Thyroid gland (tissue), 4 donors: Measurements from ENCODE around the gene CSTF1. TPM values are rescaled to one million over a fixed set of nuclear protein-coding genes. Genes with fewer than 3 reads are reported as not detected.

Experiments
- DNase-seq, 2 donors: peaks; one replicate each; pipeline ENCODE4 v3.0.0-alpha.2; 2019
- H3K27ac ChIP-seq, 3 donors: fragments of 200-600 bp; sonication (generic); 1 replicate in 2 of 3; 2 replicates in 1 of 3; pipeline ENCODE4 v1.5.1; 2016 to 2019; ENCODE audit warnings: mild to moderate bottlenecking in 1 of 3, moderate library complexity in 1 of 3
- H3K27me3 ChIP-seq: fragments of 200-600 bp; sonication (generic); one replicate; pipeline ENCODE4 v1.5.1; 2019
- H3K36me3 ChIP-seq, 2 donors: fragments of 200-600 bp; sonication (generic); one replicate each; pipeline ENCODE4 v1.5.1; 2016 to 2019
- H3K4me1 ChIP-seq, 2 donors: fragments of 200-600 bp; sonication (generic); one replicate each; pipeline ENCODE4 v1.5.1; 2017 to 2019
- H3K4me3 ChIP-seq, 3 donors: fragments of 200-600 bp; sonication (generic); replicated peaks in 1 of 3; 1 replicate in 2 of 3; 2 replicates in 1 of 3; pipeline ENCODE4 v1.5.1; 2016; ENCODE audit warnings: mild to moderate bottlenecking in 1 of 3
- H3K9me3 ChIP-seq: fragments of 200-600 bp; sonication (generic); one replicate; pipeline ENCODE4 v1.5.1; 2017
- POLR2A ChIP-seq, 2 donors: fragments of 450-650 bp; IDR thresholded peaks; one replicate each; pipeline ENCODE4 v1.6.1; 2017; ENCODE audit warnings: antibody characterized with exemption in 2 of 2, mild to moderate bottlenecking in 2 of 2, moderate library complexity in 1 of 2
- WGBS, 2 donors: methylation state at CpG; one replicate each; pipeline ENCODE4 v1.1.5; 2017; 5-methylcytosine and 5-hydroxymethylcytosine counted together
- intact Hi-C: fragments of 100-400 bp; cut with DNase I; formaldehyde crosslinking; loops from one replicate; pipeline ENCODE4 v1.15.1; 2023
- total RNA-seq, 4 donors: library from RNA; depleted of rRNA; stranded (reverse); fragments of >200 nt; gene quantifications; one replicate each; pipeline ENCODE4 v1.2.3, GENCODE V29; 2016
- TF ChIP-seq, protein P1 (sequence below), 6 experiments: fragments of 200-600 bp in 3 of 6; fragments of 450-650 bp in 3 of 6; sonication (generic) in 3 of 6; IDR thresholded peaks; one replicate each; pipeline ENCODE4 v1.5.1; 2016 to 2019; ENCODE audit warnings: antibody characterized with exemption in 6 of 6, mild to moderate bottlenecking in 2 of 6, inconsistent platforms in 1 of 6, moderate library complexity in 1 of 6

Gene CSTF1
- total RNA-seq, 4 donors from 2014 or later, result 26.9 to 36.8 (median 32.6) TPM

DNA sequence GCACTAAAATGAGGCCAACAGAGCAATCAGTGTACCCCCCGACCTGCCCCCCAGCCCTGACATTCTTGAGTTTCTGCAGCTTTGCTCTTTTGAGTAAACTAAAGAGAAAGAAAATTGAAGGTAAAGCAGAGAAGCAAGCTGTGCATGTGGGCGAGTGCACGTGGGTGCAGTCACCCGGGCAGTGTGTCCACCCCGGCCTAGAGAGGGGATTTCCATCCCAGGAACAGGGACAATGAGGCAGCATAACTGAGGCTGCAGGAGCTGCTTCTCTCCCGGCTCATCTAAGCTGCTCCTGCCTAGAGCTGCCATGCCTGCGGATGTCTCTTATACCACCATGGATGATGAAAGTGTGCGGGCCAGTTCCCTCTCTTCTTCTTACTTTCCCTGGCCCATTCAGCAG lies 36.4 kb downstream of the CSTF1 start:
- Histone ChIP-seq H3K27me3 (no peaks in the 10 kb centered on the region), H3K27ac (no peak overlapping the region), H3K4me1 (no peaks in the 10 kb centered on the region), H3K36me3 (no peaks in the 10 kb centered on the region), H3K4me3 (no peak overlapping the region), H3K9me3 (no peaks in the 10 kb centered on the region)
- DNase-seq, result no peak
- 66 to 76% methylated on average over 8 of the region's 8 CpGs for WGBS, 2 donors
- no peak for TF ChIP-seq POLR2A (IDR thresholded peaks at IDR 0.05)
- TF ChIP-seq, protein P1, sequence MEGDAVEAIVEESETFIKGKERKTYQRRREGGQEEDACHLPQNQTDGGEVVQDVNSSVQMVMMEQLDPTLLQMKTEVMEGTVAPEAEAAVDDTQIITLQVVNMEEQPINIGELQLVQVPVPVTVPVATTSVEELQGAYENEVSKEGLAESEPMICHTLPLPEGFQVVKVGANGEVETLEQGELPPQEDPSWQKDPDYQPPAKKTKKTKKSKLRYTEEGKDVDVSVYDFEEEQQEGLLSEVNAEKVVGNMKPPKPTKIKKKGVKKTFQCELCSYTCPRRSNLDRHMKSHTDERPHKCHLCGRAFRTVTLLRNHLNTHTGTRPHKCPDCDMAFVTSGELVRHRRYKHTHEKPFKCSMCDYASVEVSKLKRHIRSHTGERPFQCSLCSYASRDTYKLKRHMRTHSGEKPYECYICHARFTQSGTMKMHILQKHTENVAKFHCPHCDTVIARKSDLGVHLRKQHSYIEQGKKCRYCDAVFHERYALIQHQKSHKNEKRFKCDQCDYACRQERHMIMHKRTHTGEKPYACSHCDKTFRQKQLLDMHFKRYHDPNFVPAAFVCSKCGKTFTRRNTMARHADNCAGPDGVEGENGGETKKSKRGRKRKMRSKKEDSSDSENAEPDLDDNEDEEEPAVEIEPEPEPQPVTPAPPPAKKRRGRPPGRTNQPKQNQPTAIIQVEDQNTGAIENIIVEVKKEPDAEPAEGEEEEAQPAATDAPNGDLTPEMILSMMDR (IDR thresholded peaks at IDR 0.05), result no peak
- intact Hi-C loops, result no loop called here

DNA sequence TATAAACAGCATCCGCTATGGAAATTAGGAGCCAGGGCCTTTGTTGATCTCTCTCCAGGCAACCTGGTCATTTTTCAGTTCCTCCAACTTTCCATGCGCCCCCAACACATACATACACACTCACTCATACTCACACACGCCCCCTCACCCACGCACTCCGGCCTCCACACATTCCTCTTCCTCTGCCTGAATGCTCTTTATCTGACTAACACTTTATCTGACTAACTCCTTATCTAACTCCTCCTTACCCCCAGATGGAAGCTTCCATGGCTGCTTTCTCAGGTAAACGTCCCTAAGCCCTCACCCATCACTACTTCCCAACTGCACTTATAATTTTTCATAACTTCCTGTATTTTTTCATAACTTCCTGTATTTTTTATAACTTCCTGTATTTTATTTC lies 37.1 kb downstream of the CSTF1 start:
- no peak for DNase-seq
- Histone ChIP-seq H3K9me3 (no peaks in the 10 kb centered on the region), H3K4me3 (no peak overlapping the region), H3K36me3 (no peaks in the 10 kb centered on the region), H3K27me3 (no peaks in the 10 kb centered on the region), H3K4me1 (no peaks in the 10 kb centered on the region), H3K27ac (no peak overlapping the region)
- intact Hi-C loops, result no loop called here
- TF ChIP-seq, protein P1 (IDR thresholded peaks at IDR 0.05), result no peak
- TF ChIP-seq POLR2A (IDR thresholded peaks at IDR 0.05), result no peak
- WGBS, 2 donors, result 69 to 72% methylated on average over 6 of the region's 6 CpGs

- no peaks in the 10 kb centered on the region for H3K9me3 ChIP-seq
- no peak overlapping the region for H3K4me3 ChIP-seq
- H3K27me3 ChIP-seq, result no peaks in the 10 kb centered on the region
- no peaks in the 10 kb centered on the region for H3K36me3 ChIP-seq
- TF ChIP-seq, protein P1 (IDR thresholded peaks at IDR 0.05), result no peak
- TF ChIP-seq POLR2A (IDR thresholded peaks at IDR 0.05), result no peak
- DNase-seq, result no peak
- H3K27ac ChIP-seq, result no peak overlapping the region
- intact Hi-C loops, result no loop called here
- H3K4me1 ChIP-seq, result no peaks in the 10 kb centered on the region
- WGBS, 2 donors, result 50 to 59% methylated on average over 4 of the region's 4 CpGs
Measured at GRCh38 chr20:56429941-56430340, 37.5 kb downstream of the CSTF1 start.

DNA sequence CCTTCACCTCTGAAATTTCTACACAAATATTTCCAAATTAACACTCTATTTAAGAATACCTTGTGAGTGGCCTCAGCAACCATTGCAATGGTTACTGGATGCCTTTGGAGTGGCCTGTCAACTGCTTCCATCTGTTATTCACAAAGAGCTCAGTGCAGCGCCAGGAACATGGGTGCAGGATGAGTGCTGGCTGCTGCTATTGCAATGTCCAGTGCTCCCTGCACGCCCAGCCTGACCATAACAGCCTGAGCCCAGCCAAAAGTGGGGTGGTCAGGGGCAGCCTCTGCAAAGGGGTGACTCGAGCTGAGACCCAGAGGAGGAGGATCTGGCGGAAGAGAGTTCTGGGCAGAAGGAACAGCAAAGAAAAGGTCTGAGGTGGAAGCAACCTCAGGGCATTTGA lies 38.0 kb downstream of the CSTF1 start:
- Histone ChIP-seq H3K27ac (no peak overlapping the region), H3K27me3 (no peaks in the 10 kb centered on the region), H3K36me3 (no peaks in the 10 kb centered on the region), H3K9me3 (no peaks in the 10 kb centered on the region), H3K4me1 (no peaks in the 10 kb centered on the region), H3K4me3 (no peak overlapping the region)
- TF ChIP-seq, protein P1 (IDR thresholded peaks at IDR 0.05), result no peak
- no peak for TF ChIP-seq POLR2A (IDR thresholded peaks at IDR 0.05)
- no peak for DNase-seq
- WGBS, 2 donors, result 62 to 78% methylated on average over 4 of the region's 4 CpGs
- intact Hi-C loops, result no loop called here

DNA sequence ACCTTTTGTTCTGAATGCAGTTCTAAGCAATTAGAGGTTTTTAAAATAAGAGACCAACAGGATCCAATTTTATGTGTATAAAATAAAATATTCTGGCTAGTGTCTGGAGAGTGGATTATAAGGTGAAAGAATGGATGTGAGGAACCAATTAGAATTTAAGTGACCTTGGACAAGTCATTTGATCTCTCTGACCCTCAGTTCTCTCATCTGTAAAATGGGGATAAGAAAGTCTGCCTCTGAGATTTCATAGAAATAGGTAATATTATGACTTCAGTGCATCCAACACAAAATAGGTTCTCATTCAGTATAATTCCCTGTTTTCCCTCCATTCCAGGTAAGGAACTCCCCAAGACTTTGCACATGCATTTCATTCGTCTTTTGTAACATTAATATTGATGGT lies 38.5 kb downstream of the CSTF1 start:
- intact Hi-C loops, result no loop called here
- no peak overlapping the region for H3K27ac ChIP-seq
- TF ChIP-seq POLR2A (IDR thresholded peaks at IDR 0.05), result no peak
- TF ChIP-seq, protein P1 (IDR thresholded peaks at IDR 0.05), result no peak
- 76 to 83% methylated on average over 1 of the region's 1 CpG for WGBS, 2 donors
- no peak for DNase-seq
- no peaks in the 10 kb centered on the region for H3K4me1 ChIP-seq
- H3K4me3 ChIP-seq, result no peak overlapping the region
- no peaks in the 10 kb centered on the region for H3K9me3 ChIP-seq
- H3K27me3 ChIP-seq, result no peaks in the 10 kb centered on the region
- H3K36me3 ChIP-seq, result no peaks in the 10 kb centered on the region
